DMS153 (cell line): ENCODE measurements around the gene ALDOC.

Experiments used
- DNase-seq: peaks from one replicate; lab custom pipeline; 2025; lab: John Stamatoyannopoulos, UW

The ALDOC gene

DNA sequence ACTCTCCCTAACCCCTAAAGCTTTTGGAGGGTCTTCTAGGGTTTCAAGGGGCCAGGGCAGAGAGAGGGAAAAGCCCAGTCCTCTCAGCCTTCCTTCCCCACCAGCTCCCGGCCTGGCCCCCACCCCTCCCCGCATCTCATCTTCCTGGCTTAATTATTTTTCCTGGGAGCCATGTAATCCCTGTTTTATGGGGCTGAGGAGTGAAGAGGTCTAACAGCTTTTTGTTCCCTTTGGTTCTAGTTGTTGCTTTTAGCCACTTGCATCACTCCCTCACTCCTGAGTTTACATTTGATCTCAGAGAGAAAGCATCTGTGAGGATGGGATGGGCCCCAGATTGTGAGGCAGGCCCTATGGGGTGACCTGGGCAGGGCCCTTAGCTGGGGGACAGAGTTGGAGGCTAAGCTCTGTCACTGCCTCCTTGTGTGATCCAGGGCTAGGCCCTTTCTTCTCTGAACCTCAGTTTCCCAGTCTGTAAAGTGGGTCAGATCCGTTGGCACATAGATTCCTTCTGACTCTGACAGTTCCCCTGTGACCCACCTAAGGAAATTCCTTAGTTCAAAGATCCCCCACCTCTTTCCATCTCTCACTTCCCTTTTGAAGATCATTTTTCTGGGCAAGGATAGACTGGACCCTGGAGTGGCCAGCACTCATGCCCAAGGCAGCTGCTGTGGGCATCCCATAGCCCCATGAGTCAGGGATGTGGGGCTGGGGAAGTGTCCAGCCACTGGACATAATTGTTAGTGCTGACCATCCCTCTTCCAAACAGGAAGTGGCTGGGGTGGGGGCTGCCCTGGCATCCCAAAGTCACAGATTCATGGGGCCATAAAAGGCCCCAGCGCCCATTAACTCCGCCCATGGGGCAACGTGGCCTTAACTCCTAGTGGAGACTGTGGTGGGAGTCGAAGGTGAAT is 44.4 kb downstream of the ALDOC start:
- DNase-seq = no peak

DNA sequence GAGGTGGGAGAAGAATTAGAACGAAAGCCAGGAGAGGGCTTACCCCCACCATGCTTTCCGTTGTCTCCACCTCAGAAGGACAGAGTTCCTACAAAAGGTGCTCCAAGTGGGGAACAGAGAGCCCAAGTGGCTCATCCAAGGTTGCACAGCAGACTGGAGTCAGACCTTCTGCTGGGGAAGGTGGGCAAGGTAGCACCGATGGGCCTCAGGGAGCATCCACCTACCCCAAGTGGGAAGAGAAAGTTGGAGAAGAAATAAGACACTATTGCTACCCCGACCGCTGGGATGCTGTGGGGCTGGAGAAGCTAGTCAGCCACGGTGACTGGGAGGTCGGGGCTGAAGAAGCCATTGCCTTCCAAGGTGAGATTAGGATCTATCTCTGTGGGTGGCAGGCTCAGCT is 45.8 kb downstream of the ALDOC start:
- DNase-seq = no peak

DNA sequence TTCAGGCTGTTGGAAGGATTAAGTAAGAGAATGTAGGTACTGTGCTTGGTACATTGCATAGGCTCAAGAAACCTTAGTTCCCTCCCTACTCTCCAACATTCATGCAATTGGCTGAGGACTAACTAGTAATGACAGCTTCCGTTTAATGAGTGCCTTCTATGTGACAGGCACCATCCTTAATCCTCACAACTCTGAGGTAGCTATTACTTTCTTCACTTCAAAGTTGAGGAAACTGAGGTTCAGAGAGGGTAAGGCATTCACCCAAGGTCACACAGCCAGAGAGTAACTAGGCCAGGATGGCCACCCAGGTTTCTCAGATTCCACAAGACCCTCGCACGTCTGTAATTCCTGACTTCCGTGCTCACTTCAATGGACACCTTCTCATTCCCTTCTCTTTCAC is 46.4 kb downstream of the ALDOC start:
- DNase-seq = no peak

DNA sequence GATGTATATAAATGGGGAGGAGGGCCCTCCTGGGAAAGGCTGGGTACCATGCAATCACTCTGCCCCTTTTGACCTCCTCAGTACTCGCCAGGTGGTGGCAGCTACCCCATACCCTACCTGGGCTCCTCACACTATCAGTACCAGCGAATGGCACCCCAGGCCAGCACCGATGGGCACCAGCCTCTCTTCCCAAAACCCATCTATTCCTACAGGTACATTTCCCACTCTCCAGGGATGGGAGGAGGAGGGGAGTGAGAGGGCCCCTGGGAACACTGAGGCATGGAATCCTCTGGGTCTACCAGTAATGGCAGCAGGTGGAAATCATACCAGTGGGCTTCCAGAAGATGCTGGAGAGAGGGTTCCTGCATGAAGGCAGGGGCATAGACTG is 47.7 kb downstream of the ALDOC start:
- DNase-seq = no peak

DNA sequence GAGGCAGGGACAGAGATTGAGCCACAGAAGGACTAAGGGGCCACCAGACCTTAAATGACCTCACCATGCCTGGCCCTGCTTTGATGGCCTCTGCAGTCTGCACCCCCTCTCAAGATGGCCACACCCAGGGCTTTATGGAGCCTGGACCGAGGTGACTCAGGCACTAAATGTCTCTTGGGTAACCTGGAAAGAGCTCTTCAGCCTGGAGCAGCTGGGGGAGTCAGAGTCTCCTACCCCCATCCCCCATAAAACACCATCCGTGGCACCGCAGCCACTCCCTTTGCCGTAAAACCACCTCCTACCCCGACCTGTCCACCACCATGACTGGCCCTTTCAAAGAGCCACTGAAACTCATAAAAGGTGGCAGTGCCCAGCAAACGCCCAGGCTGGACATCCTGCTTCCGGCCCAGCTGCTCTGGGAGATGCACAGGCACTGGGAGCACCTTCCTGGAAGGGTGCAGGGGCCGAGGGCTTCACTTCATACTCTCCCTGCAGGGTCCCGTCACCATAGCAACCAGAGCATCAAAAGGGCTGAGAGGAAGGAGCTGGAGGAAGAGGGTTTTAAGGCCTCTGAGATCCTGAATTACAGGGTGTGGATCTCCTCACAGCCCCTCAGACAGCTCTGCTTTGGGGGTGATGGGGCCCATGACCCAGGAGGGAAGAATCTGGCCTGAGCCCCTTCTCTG is 48.2 kb downstream of the ALDOC start:
- no peak for DNase-seq

DNA sequence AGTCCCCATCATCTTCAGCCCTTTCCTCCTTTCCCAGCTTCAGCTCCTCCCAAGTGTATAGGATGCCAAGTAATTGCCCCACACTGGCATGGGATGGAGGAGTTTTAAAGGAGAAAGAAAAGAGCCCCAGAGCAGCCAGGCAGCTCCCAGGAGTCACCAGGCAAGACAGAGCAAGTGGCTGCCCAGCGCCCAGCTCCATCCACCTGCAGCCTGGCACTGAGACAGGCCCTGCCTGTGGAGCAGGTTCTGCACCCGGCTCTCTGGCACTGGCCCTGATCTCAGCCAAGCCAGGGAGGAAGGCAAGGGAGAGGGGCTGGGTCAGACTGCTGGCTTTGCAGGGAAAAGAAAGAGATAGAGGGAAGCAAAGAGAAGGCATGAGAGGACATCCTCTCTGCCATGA is 48.8 kb downstream of the ALDOC start:
- no peak for DNase-seq

DNA sequence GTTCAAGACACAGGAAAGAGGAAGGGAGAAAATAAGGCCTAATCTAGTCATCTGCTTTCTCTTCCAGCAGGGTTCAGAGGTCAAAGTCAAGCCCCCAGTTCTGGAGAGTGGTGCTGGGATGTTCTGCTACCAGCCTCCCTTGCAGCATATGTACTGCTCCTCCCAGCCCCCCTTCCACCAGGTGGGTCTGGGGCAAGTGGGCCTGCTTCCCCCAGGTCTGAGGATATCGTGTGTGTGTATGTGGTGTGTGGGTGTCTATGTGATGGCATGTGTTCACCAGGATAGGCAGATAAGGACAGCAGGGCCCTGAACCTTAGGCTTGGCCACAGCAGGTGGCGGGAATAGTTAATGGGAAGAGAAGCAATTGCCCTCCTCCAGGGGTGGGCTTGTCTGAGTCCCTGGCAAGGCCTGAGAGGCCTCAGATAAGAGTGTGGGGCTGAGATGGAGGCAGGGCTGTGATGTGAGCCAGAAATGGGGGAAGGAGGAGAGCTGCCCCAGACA is 49.5 kb downstream of the ALDOC start:
- DNase-seq = no peak

DNA sequence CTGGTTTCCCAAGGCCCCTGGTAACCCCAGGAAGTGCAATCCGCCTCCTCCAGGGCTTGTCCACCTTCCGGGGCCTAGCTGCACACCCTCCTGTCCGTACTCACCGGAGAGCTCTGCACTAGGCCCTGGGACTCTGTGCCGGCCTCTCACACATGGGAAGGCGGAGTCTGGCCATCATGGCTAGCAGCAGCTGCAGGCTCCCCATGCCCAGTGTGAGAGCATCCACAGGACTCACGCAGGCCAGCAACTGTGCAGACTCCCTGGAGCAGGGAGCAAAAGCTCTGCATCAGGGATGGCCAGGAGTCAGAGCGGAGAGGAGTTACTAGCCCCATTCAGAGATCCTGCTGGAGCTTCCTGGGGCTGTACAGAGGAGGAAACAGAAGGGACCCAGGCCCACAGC is 50.3 kb downstream of the ALDOC start:
- DNase-seq = no peak

DNA sequence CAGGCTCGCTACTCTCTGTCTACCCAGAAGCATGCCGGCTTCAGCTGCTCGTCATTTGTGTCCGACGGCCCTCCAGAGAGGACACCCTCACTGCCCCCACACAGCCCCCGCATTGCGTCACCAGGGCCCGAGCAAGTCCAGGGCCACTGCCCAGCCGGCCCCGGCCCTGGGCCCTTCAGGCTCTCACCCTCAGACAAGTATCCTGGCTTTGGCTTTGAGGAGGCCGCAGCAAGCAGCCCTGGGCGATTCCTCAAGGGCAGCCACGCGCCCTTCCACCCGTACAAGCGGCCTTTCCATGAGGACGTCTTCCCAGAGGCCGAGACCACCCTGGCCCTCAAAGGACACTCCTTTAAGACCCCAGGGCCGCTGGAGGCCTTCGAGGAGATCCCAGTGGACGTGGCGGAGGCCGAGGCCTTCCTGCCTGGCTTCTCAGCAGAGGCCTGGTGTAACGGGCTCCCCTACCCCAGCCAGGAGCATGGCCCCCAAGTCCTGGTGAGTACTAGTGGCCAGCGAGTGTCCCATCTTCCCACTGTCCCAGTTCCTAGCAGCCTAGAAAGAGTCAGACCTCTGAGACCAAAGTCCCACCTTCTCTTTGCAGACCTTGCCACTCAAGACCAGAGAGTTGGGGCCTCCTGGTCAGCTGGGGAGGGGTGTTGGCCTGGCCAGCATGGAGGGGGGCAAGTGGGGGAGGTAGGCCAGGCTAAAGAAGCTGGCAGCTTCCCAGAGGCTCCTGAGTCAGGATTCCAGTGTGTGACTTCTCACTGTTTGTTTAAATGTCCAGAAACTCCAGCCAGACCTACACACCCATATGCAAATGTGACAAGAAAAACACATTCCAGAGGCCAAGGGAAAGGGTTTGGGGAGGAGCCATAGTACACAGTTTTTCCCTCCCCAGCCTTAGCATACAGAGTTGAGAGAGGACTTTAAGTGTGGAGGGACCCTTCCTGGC is 51.9 kb downstream of the ALDOC start:
- no peak for DNase-seq

DNA sequence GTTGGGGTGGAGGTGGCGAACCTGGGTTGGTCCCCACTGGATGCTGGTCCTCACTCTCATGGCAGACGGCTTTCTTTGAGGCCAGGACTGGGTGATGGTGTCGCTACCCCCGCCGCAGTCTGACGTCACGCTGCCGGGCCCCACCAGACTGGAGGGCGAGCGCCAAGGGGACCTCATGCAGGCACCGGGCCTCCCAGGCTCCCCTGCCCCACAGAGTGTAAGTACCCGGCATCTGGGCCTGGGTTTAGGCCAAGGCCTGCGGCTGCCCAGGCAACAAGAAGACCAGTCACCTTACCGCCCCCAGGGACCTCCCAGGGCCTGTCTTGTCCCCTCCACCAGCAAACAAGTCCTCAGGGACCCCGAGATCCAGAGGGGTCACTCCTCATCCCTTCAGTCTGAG is 52.8 kb downstream of the ALDOC start:
- DNase-seq = no peak

DNA sequence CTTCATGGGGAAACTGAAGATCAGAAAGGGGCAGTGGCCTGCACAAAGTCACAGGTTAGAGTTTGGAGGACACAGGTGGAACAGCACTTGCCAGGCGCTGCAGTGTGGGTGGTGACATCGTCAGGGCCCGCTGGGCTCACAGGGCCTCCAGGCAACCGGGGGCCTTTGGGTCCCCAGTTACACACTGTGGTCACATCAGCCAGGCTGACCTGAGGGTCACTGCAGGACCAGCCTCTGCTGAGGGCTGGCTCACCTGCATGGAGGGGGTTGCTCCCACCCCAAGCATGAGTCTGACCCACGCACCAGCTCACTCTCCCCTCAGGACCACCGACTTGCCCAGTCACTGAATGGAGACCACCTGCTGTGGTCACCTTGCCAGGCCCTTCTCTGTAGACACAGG is 53.5 kb downstream of the ALDOC start:
- DNase-seq = no peak
